IMR-90 (cell line): Measurements from ENCODE around the gene CCDC69. TPM values are rescaled to one million over a fixed set of nuclear protein-coding genes. Genes with fewer than 3 reads are reported as not detected.

ENCODE experiments used
- ATAC-seq: fragments of 200-7000 bp; cut with Tn5 transposase; 2 replicates; pipeline ENCODE4 v1.9.1; 2020; ENCODE audit warnings: low read depth, mild to moderate bottlenecking, moderate library complexity
- BruUV-seq: library from RNA; stranded (reverse); fragments of 400-500 nt; replicated peaks from 2 replicates; lab custom pipeline; 2021; lab: Mats Ljungman, UMichigan
- CTCF ChIA-PET: fragments of 300-600 bp; formaldehyde crosslinking; extraction: SDS; loops from one replicate; lab custom pipeline; 2021; ENCODE audit warnings: antibody characterized with exemption; lab: Yijun Ruan, JAX
- POLR2A ChIA-PET: fragments of 300-600 bp; sonication (Branson Sonifier 250); formaldehyde crosslinking; loops from one replicate; lab custom pipeline; 2022; ENCODE audit warnings: antibody characterized with exemption; ENCODE audit not compliant: unreplicated experiment; lab: Charles Lee
- DNase-seq: peaks from one replicate; pipeline ENCODE4 v3.0.0; 2013
- H2AFZ ChIP-seq: replicated peaks from 2 replicates; pipeline ENCODE3; 2013; ENCODE audit warnings: low read length, mild to moderate bottlenecking; ENCODE audit not compliant: poor library complexity
- H2AK5ac ChIP-seq: 2 replicates; pipeline ENCODE4 v1.6.1; 2013; ENCODE audit warnings: low read depth, low read length, inconsistent platforms
- H2AK9ac ChIP-seq: replicated peaks from 2 replicates; pipeline ENCODE3; 2013; ENCODE audit warnings: mild to moderate bottlenecking, low read depth, low read length, moderate library complexity; ENCODE audit not compliant: poor library complexity
- H2BK120ac ChIP-seq: 2 replicates; pipeline ENCODE4 v1.6.1; 2013; ENCODE audit warnings: low read depth, low read length, inconsistent platforms
- H2BK15ac ChIP-seq: 3 replicates; pipeline ENCODE4 v1.6.1; 2013; ENCODE audit warnings: low read depth, low read length, inconsistent platforms
- H2BK20ac ChIP-seq: 2 replicates; pipeline ENCODE4 v1.6.1; 2013; ENCODE audit warnings: low read depth, mild to moderate bottlenecking, inconsistent platforms, low read length, moderate library complexity
- H2BK5ac ChIP-seq: 2 replicates; pipeline ENCODE4 v1.6.1; 2013; ENCODE audit warnings: mild to moderate bottlenecking, low read depth, low read length, inconsistent platforms; ENCODE audit not compliant: poor library complexity, severe bottlenecking
- H3K14ac ChIP-seq: replicated peaks from 2 replicates; pipeline ENCODE4 v1.6.1; 2013; ENCODE audit warnings: low read depth, low read length, inconsistent platforms
- H3K18ac ChIP-seq: 2 replicates; pipeline ENCODE4 v1.6.1; 2013; ENCODE audit warnings: low read depth, low read length, control low read depth
- H3K23ac ChIP-seq: 2 replicates; pipeline ENCODE4 v1.6.1; 2013; ENCODE audit warnings: low read depth, low read length, inconsistent platforms
- H3K27ac ChIP-seq: 2 replicates; pipeline ENCODE4 v1.5.1; 2013; ENCODE audit warnings: mild to moderate bottlenecking, control low read depth, low read length; ENCODE audit not compliant: insufficient read depth
- H3K27me3 ChIP-seq: 2 replicates; pipeline ENCODE4 v1.6.1; 2013; ENCODE audit warnings: low read length; ENCODE audit not compliant: control insufficient read depth, insufficient read depth
- H3K36me3 ChIP-seq: 2 replicates; pipeline ENCODE4 v1.6.1; 2013; ENCODE audit warnings: low read length, mixed read lengths; ENCODE audit not compliant: control insufficient read depth, insufficient read depth
- H3K4ac ChIP-seq: 2 replicates; pipeline ENCODE4 v1.6.1; 2013; ENCODE audit warnings: low read depth, low read length, inconsistent platforms
- H3K4me1 ChIP-seq: 2 replicates; pipeline ENCODE4 v1.6.1; 2013; ENCODE audit warnings: low read length, mixed read lengths; ENCODE audit not compliant: control insufficient read depth, insufficient read depth
- H3K4me2 ChIP-seq: 2 replicates; pipeline ENCODE4 v1.6.1; 2013; ENCODE audit warnings: low read depth, mild to moderate bottlenecking, control low read depth, low read length, moderate library complexity
- H3K4me3 ChIP-seq: 2 replicates; pipeline ENCODE4 v1.5.1; 2013; ENCODE audit warnings: low read depth, mild to moderate bottlenecking, control low read depth, low read length, moderate library complexity; ENCODE audit not compliant: insufficient read depth
- H3K56ac ChIP-seq: 2 replicates; pipeline ENCODE4 v1.6.1; 2013; ENCODE audit warnings: low read length, inconsistent platforms; ENCODE audit not compliant: insufficient read depth; ENCODE audit errors: extremely low read depth
- H3K79me1 ChIP-seq, 2 experiments: 2 replicates each; pipeline ENCODE4 v1.6.1; 2013; ENCODE audit warnings: low read length in 2 of 2, inconsistent platforms in 1 of 2, low read depth in 1 of 2
- H3K9ac ChIP-seq: 2 replicates; pipeline ENCODE4 v1.6.1; 2013; ENCODE audit warnings: low read depth, low read length, control low read depth
- H3K9me1 ChIP-seq: 2 replicates; pipeline ENCODE4 v1.6.1; 2013; ENCODE audit warnings: low read length, inconsistent platforms; ENCODE audit not compliant: insufficient read depth
- H3K9me3 ChIP-seq: 2 replicates; pipeline ENCODE4 v1.6.1; 2013; ENCODE audit warnings: low read length; ENCODE audit not compliant: control insufficient read depth, insufficient read depth
- H4K20me1 ChIP-seq: 2 replicates; pipeline ENCODE4 v1.6.1; 2013; ENCODE audit warnings: low read length, inconsistent platforms; ENCODE audit not compliant: insufficient read depth
- H4K5ac ChIP-seq: 2 replicates; pipeline ENCODE4 v1.6.1; 2013; ENCODE audit warnings: mild to moderate bottlenecking, low read depth, low read length, control low read depth
- H4K8ac ChIP-seq, 2 experiments: 2 replicates each; pipeline ENCODE4 v1.6.1; 2013; ENCODE audit warnings: low read depth in 2 of 2, low read length in 2 of 2, control low read depth in 1 of 2, inconsistent platforms in 1 of 2
- H4K91ac ChIP-seq: 2 replicates; pipeline ENCODE4 v1.6.1; 2013; ENCODE audit warnings: low read depth, low read length, inconsistent platforms; ENCODE audit not compliant: insufficient read depth
- BHLHE40 ChIP-seq: fragments of 150-350 bp; IDR thresholded peaks from 2 replicates; pipeline ENCODE4 v1.6.1; 2016; ENCODE audit warnings: mild to moderate bottlenecking, low read depth, low read length
- CEBPB ChIP-seq: IDR thresholded peaks from 2 replicates; pipeline ENCODE4 v1.6.1; 2012; ENCODE audit warnings: low read depth, low read length, improper control_type of control experiment
- CHD1 ChIP-seq: IDR thresholded peaks from 2 replicates; pipeline ENCODE4 v1.6.1; 2012; ENCODE audit warnings: low read depth, low read length, improper control_type of control experiment
- CTCF ChIP-seq: conservative IDR thresholded peaks from 2 replicates; pipeline ENCODE4 v1.5.1; 2012; ENCODE audit warnings: mild to moderate bottlenecking, low read depth, low read length, improper control_type of control experiment
- ELK1 ChIP-seq: fragments of 150-350 bp; IDR thresholded peaks from 2 replicates; pipeline ENCODE4 v1.6.1; 2016; ENCODE audit warnings: low read depth, mild to moderate bottlenecking, low read length, moderate library complexity, borderline replicate concordance
- FOS ChIP-seq: fragments of 150-350 bp; IDR thresholded peaks from 2 replicates; pipeline ENCODE4 v1.6.1; 2016; ENCODE audit warnings: low read depth, low read length
- MAFK ChIP-seq: IDR thresholded peaks from 2 replicates; pipeline ENCODE4 v1.6.1; 2012; ENCODE audit warnings: low read depth, low read length, improper control_type of control experiment
- MAZ ChIP-seq: IDR thresholded peaks from 2 replicates; pipeline ENCODE4 v1.6.1; 2012; ENCODE audit warnings: low read depth, mild to moderate bottlenecking, low read length, improper control_type of control experiment, moderate library complexity, borderline replicate concordance
- MXI1 ChIP-seq: IDR thresholded peaks from 2 replicates; pipeline ENCODE4 v1.6.1; 2012; ENCODE audit warnings: low read depth, mild to moderate bottlenecking, low read length, moderate library complexity, borderline replicate concordance
- NFE2L2 ChIP-seq: fragments of 150-350 bp; IDR thresholded peaks from 2 replicates; pipeline ENCODE4 v1.6.1; 2016; ENCODE audit warnings: low read depth, mild to moderate bottlenecking, low read length
- POLR2A ChIP-seq: IDR thresholded peaks from 2 replicates; pipeline ENCODE4 v1.6.1; 2012; ENCODE audit warnings: mild to moderate bottlenecking, low read depth, low read length
- RAD21 ChIP-seq: IDR thresholded peaks from 2 replicates; pipeline ENCODE4 v1.6.1; 2012; ENCODE audit warnings: low read length, improper control_type of control experiment
- RCOR1 ChIP-seq: IDR thresholded peaks from 2 replicates; pipeline ENCODE4 v1.6.1; 2012; ENCODE audit warnings: mild to moderate bottlenecking, low read length, improper control_type of control experiment; ENCODE audit not compliant: insufficient replicate concordance
- RFX5 ChIP-seq: IDR thresholded peaks from 2 replicates; pipeline ENCODE4 v1.8.0; 2012; ENCODE audit warnings: low read depth, mild to moderate bottlenecking, low read length, moderate library complexity
- SMC3 ChIP-seq: fragments of 150-350 bp; IDR thresholded peaks from 2 replicates; pipeline ENCODE4 v1.6.1; 2016; ENCODE audit warnings: low read depth, mild to moderate bottlenecking, antibody characterized with exemption, low read length, moderate library complexity
- USF2 ChIP-seq: fragments of 150-350 bp; IDR thresholded peaks from 2 replicates; pipeline ENCODE4 v1.6.1; 2017; ENCODE audit warnings: mild to moderate bottlenecking, antibody characterized with exemption, low read length, low read depth
- WGBS, 2 experiments: methylation state at CpG; one replicate each; pipeline versions ENCODE4 v1.1.5 to v1.1.7; 2013; ENCODE audit warnings: missing lambda C conversion rate in 2 of 2; ENCODE audit not compliant: insufficient read length in 1 of 2; ENCODE audit errors: extremely low coverage in 2 of 2; 5-methylcytosine and 5-hydroxymethylcytosine counted together
- dilution Hi-C: fragments of 300-500 bp; cut with HindIII; formaldehyde crosslinking; loops from one replicate; pipeline ENCODE4 v1.14.3; 2018; ENCODE audit warnings: low sequenced_read_pairs; ENCODE audit not compliant: unreplicated experiment
- in situ Hi-C: fragments of 300-500 bp; cut with MboI; formaldehyde crosslinking; loops from 3 replicates; pipeline ENCODE4 v1.14.3; 2019; ENCODE audit warnings: low sequenced_read_pairs, inconsistent platforms, mixed read lengths
- intact Hi-C: fragments of 100-400 bp; cut with micrococcal nuclease; formaldehyde crosslinking; loops from 2 replicates; pipeline ENCODE4 v1.10.0; 2022
- polyA plus RNA-seq, 3 experiments: library from polyadenylated mRNA; depleted of rRNA; stranded (reverse); fragments of >200 nt; gene quantifications; 2 replicates each; pipeline ENCODE4 v1.2.3, GENCODE V29; 2012; ENCODE audit warnings: low replicate concordance in 1 of 3
- total RNA-seq: library from RNA; depleted of rRNA; stranded (reverse); fragments of >200 nt; gene quantifications from 2 replicates; pipeline ENCODE4 v1.2.3, GENCODE V29; 2012

CCDC69 gene
- total and polyA plus RNA-seq, 2 of the 4 experiments (the other 2 are of a cell fraction), result 0.36 to 0.48 TPM

GRCh38 chr5:151199581-151200185, 24.2 kb downstream of the CCDC69 start:
- Histone ChIP-seq H3K9me1 (no peaks in the 10 kb centered on the region), H3K27me3 (peaks cover 7% of the 10 kb centered on the region), H2BK15ac (no peak overlapping the region), H3K27ac (no peak overlapping the region), H4K5ac (no peak overlapping the region), H3K36me3 (no peaks in the 10 kb centered on the region), H3K14ac (no peak overlapping the region), H3K18ac (no peak overlapping the region), H3K56ac (no peak overlapping the region), H2AK5ac (no peak overlapping the region), H4K20me1 (no peaks in the 10 kb centered on the region), H3K9me3 (no peaks in the 10 kb centered on the region), H3K79me1 (no peaks in the 10 kb centered on the region), H4K8ac (no peak overlapping the region), H2BK20ac (no peak overlapping the region), H2BK5ac (no peak overlapping the region), H3K23ac (no peak overlapping the region), H4K91ac (no peak overlapping the region), H3K4me3 (no peak overlapping the region), H2AK9ac (no peak overlapping the region), H3K4ac (no peak overlapping the region), H3K4me2 (no peak overlapping the region), H3K4me1 (no peaks in the 10 kb centered on the region), H2AFZ (no peak overlapping the region), H3K9ac (no peak overlapping the region), H2BK120ac (no peak overlapping the region)
- in situ Hi-C loops (no loop called here), dilution Hi-C loops (no loop called here), intact Hi-C loops (no loop called here)
- CTCF ChIA-PET, result no interaction called here
- no TSS peak for BruUV-seq
- no peak for ATAC-seq
- POLR2A ChIA-PET, result no interaction called here
- WGBS, 2 experiments, result no CpG with 5 or more reads among the region's 7 CpGs
- TF ChIP-seq RAD21, result no peak
- no peak for TF ChIP-seq MAZ
- TF ChIP-seq NFE2L2, result no peak
- TF ChIP-seq MXI1, result no peak
- TF ChIP-seq CTCF, result no peak
- no peak for TF ChIP-seq SMC3
- no peak for TF ChIP-seq BHLHE40
- TF ChIP-seq POLR2A, result no peak
- TF ChIP-seq ELK1, result no peak
- no peak for TF ChIP-seq CHD1
- no peak for TF ChIP-seq MAFK
- TF ChIP-seq USF2, result no peak
- TF ChIP-seq FOS, result no peak
- TF ChIP-seq RFX5, result no peak
- TF ChIP-seq CEBPB, result no peak
- TF ChIP-seq RCOR1, result no peak
- DNase-seq, result no peak
